ENCODE measurements around the gene STRIP2. TPM values are rescaled to one million over a fixed set of nuclear protein-coding genes. Genes with fewer than 3 reads are reported as not detected.
"Not testable (repeated sequence)": the region's sequence is repeated elsewhere in the genome, so short reads cannot be mapped to it uniquely, and the experiment has no call there.

The STRIP2 gene
- total RNA-seq, 1 donor from 2014 or later, result 21.0 TPM

DNA sequence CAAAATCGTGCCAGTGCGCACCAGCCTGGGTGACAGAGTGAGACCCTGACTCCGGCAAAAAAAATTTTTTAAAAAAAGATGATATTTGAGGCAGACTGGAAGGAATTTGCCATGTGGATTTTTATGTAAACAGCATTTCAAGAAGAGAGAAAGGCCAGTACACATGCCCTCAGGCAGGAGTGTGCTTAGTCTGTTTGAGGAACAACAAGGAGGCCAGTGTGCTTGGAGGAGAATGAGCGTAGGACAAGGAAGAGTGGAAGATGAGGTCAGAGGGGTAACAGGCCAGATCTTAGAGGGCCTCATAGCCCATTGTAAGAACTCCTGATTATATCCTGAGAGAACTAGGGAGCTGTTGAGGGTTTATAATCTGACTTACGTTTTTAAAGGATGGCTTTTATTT, 17.2 kb upstream of the STRIP2 start:
- intact Hi-C loops (cut with micrococcal nuclease), result no loop called here

DNA sequence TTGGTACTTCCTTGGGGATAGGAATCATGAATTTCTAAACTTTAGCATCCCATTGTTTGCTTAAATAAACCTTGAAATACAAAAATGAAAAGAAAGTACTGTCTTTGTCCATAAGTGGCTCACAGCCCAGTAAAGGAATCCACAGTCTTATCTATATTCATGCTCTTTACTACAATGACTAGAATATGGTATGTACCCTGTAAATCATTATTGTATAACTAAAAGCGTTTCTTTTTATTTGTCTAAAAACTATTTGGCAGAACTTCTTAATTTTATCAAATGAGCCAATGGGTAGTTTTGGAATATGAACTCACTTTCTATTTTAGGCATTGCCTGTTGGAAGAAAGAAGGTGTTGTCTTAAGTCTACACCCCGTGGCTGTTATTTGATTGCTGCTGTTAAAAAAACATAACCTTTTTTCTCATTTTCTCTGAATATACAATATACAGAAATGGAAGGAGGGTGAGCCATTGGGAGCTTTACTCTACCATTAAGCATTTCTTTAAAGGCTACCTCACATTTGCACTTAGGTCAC, 12.4 kb upstream of the STRIP2 start:
- intact Hi-C loops (cut with micrococcal nuclease), result no loop called here

DNA sequence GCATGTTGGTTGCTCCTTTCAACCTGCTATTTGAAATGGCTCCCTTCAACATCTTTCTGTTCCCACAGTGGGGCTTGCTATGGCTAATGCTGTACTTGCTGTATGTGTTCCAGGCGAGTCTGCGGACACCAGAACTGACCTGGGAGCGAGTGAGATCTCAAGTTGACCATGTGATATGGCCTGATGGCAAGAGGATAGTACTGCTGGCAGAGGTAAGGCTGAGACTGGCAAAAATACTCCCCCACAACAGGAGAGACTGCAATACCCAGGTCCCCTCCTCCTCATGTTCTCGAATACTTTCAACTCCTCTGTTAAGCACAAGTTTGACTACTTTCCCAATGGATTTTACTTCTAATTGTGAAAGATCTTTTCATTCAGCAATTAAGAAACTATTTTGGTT, 11.5 kb upstream of the STRIP2 start:
- intact Hi-C loops (cut with micrococcal nuclease), result no loop called here

DNA sequence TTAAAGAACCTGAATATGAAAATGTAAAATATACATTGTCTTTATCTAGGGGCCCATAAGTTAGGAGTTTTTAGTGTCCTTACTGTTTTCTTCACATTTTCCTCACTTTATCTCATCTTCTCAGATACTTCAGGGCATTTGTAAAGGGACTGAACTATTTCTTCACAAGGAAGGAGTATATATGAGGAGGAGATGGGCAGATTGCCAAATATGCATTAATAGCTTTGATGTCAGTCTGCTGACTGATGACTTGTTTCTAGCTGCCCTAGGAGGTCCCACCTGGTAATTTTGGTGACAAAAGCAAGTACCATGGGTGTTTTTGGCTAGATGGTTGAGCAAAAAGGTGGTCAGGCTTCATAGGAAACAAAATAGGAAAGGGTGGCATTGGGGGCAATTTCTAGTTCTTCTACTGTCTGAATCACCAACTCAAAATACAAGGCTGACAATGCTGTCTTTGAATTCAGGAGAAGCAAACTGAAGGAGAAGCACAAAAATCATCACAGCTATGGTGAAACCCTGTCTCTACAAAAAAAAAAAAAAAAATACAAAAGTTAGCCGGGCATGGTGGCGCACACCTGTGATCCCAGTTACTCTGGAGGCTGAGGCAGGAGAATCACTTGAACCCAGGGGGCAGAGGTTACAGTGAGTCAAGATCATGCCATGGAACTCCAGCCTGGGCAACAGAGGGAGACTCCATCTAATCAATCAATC, 10.4 kb upstream of the STRIP2 start:
- intact Hi-C loops (cut with micrococcal nuclease), result no loop called here

GRCh38 chr7:129426482-129426881, 7.8 kb upstream of the STRIP2 start:
- intact Hi-C loops (cut with micrococcal nuclease), result no loop called here

GRCh38 chr7:129427526-129428045, 6.6 kb upstream of the STRIP2 start:
- intact Hi-C loops (cut with micrococcal nuclease), result no loop called here

GRCh38 chr7:129431911-129432643, 2.2 kb upstream of the STRIP2 start:
- intact Hi-C loops (cut with micrococcal nuclease), result loop anchor here (2.0 to 10.0 kb wide), 3 partner anchors 71 to 523 kb away; partner anchors contain the start of genes NRF1, SMKR1 and UBE2H

DNA sequence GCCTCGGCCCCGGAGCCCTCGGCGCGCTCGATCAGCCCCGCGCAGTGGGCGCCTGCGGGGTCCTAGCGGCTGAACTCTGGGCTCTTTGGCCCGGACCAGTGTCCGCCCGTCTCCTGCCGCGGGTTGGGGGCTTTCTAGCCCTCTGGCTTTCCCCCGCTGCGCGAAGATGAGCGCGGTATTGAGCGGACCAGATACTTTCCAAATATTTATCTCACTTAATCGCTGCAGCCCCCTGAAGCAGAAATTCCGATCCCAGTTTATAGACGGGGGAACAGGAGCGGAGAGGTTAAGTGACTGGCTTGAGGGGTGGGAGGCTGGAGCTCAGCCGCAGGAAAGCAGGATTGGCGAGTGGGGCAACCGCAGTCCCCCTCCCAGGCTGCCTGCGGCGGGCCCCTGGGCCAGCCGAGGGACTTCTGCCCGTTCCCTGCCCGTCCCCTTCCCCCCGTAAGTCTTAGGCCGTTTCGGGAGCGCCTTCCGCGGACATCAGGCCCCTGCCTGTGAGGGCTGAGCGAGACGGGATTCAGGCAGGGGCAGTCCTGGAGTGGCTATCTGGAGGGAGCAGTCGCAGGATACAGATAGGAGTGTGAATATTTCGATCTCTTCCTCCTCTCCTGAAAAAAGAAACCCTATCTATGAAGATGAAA, 565 bp downstream of the STRIP2 start:
- intact Hi-C loops (cut with micrococcal nuclease), result loop anchor here (1.0 to 10.0 kb wide), 5 partner anchors 66 to 520 kb away; partner anchors contain the start of genes NRF1 and UBE2H

DNA sequence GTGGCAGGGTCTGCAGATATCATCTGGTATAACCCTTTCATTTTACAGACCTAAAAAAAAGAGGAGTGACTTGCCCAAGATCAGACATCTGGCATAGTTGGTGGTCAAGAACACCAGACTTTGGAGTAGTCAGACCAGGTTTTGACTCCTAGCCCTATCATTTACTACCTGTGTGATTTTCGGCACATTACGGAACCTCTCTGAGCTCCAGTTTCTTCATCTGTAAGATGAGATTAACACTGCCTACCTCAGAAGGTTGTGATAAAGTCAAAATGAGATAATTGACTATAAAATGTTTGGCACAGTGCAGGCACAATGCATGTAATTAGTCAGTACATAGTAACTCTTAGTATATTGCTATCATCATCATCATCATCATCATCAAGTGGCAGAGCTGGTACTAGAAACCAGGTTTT, 1.2 kb downstream of the STRIP2 start:
- intact Hi-C loops (cut with micrococcal nuclease), result loop anchor here (10.0 kb wide), 1 partner anchor 519 kb away; the partner anchor contains the start of gene UBE2H

DNA sequence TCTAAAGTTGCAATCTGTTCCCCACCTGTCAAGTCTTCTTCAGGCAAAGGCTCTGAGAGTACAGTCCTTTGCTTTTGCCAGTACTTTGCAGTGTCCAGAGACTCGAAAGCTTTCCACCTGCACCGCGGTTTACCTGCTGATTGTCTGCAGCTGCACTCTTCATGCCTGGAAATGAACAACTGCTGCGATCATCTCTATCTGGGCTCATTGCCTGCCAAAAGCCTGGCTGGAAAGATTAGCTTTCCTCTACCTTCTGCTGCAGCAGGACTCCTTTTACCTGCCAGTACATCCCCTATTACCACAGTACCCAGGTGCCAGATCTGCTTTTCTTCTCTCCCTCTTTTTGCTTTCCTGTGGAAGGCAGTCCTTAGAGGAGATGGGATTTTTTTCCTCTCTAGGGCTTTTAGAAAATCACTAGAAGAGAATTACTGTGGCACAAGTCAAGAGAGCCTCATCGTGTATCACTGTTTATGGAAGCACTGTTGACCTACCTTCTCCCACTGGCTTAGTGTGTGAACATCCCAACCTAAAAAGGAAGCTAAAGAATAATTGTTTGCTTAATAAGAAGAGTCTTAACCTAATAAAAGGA, 2.2 kb downstream of the STRIP2 start:
- intact Hi-C loops (cut with micrococcal nuclease), result loop anchor here (10.0 kb wide), 1 partner anchor 518 kb away; the partner anchor contains the start of gene UBE2H

GRCh38 chr7:129437190-129437589, 3.0 kb downstream of the STRIP2 start:
- intact Hi-C loops (cut with micrococcal nuclease), result loop anchor here (10.0 kb wide), 1 partner anchor 518 kb away; the partner anchor contains the start of gene UBE2H

GRCh38 chr7:129438281-129438838, 4.1 kb downstream of the STRIP2 start:
- intact Hi-C loops (cut with micrococcal nuclease), result loop anchor here (10.0 kb wide), 1 partner anchor 516 kb away; the partner anchor contains the start of gene UBE2H

- intact Hi-C loops (cut with micrococcal nuclease), result loop anchor here (10.0 kb wide), 1 partner anchor 516 kb away; the partner anchor contains the start of gene UBE2H
These were observed 4.8 kb downstream of the STRIP2 start for GRCh38 chr7:129438839-129439651.

DNA sequence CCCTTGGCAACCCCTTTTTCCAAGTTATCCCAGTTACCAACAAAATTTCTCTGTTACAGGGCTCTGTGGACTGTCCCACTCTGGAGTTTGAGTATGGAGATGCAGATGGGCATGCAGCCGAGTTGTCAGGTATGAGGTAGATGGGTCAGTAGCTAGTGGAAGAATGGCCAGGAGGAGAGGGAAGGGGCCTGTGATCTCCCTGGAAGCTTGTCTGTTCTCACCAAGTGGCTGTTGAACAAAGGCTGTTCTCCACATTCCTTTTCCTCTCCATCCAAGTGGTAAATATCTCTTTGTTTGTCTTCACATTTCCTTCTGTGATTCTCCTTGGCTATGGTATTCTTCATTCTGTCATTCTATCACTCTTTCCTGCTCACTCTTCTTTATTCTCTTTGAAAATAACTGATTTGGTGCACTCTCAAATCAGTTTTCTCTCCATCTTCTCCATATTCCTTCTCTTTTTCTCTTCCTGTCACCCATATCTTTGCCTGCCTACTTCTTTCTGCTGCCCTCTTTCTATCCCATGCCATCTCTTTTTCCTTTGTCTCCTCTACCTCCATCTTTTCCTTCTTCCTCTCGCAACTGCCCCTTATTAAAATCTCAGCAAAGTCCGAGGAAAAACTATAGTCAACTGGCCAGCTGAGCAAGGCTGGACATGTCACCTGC, 5.9 kb downstream of the STRIP2 start:
- intact Hi-C loops (cut with micrococcal nuclease), result loop anchor here (10.0 kb wide), 1 partner anchor 515 kb away; the partner anchor contains the start of gene UBE2H

DNA sequence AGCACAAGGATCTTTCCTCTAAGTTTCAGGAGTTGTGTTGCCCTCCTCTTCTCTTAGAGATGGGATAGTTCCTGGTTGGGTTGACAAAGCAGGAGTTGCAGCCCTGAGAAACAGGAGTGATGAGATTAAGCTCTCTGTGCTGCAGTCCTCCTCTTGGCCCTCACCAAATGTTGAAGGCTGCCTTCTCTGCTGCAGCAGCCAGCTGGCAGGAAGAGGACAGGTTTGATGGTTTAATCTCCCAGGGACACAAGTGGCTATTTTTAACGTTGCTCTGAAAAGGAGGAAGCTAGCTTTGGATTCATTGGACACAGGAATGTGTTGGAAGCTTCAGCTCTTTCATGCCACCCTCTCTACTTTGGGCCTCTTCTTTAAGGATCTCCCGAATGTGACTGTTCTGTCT, 9.4 kb downstream of the STRIP2 start:
- intact Hi-C loops (cut with micrococcal nuclease), result no loop called here

GRCh38 chr7:129444776-129445175, 10.5 kb downstream of the STRIP2 start:
- intact Hi-C loops (cut with micrococcal nuclease), result not testable (repeated sequence)

DNA sequence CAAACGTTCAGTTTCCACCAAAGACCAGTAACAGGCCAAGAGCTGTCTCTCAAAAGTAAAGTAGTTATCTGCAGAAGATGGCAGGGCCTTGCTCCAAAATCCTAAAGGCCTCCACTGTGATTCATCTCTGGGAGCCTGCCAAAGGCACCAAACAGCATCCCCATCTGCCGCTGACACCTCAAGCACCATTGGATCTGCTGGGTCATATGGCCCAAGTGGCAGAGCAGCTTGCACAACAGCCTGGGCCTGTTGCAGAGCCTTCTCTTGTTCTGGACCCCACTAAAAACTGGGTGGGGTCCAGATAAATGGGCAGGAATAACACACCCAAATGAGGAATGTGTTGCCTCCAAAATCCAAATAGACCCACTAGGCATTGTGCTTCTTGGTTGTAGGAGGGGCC, 12.7 kb downstream of the STRIP2 start:
- intact Hi-C loops (cut with micrococcal nuclease), result not testable (repeated sequence)

DNA sequence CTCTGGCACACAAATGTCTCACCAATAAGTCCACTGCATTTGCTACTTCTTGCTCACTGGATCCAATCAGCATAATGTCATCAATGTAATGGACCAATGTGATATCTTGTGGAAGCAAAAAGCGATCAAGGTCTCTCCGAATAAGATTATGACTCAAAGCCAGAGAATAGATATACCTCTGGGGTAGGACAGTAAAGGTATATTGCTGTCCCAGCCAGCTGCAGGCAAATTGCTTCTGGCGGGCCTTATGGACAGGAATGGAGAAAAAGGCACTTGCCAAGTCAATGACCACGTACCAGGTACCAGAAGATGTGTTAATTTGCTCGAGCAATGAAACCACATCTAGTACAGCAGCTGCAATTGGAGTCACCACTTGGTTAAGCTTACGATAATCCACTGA, 13.2 kb downstream of the STRIP2 start:
- intact Hi-C loops (cut with micrococcal nuclease), result not testable (repeated sequence)

GRCh38 chr7:129448608-129449007, 14.4 kb downstream of the STRIP2 start:
- intact Hi-C loops (cut with micrococcal nuclease), result not testable (repeated sequence)

Data from T-helper 2 cell treated with Interferon-gamma antibody and Interleukin-4, amounts not matched to agents 100 ng/mL and 5 ng/mL, for 36 hours (primary cell).